HG03159 (cell line): ENCODE results near the gene ZBTB45.
A peak's percentile ranks its signal among the peaks of the same experiment; 100 is the strongest.

Experiments used
- ATAC-seq: cut with Tn5 transposase; IDR thresholded peaks from one replicate; pipeline ENCODE4 v1.9.1; 2021; ENCODE audit warnings: mild to moderate bottlenecking, moderate library complexity; ENCODE audit not compliant: unreplicated experiment

The ZBTB45 gene

GRCh38 chr19:58555369-58555885, 35.8 kb upstream of the ZBTB45 start:
- ATAC-seq = no peak

DNA sequence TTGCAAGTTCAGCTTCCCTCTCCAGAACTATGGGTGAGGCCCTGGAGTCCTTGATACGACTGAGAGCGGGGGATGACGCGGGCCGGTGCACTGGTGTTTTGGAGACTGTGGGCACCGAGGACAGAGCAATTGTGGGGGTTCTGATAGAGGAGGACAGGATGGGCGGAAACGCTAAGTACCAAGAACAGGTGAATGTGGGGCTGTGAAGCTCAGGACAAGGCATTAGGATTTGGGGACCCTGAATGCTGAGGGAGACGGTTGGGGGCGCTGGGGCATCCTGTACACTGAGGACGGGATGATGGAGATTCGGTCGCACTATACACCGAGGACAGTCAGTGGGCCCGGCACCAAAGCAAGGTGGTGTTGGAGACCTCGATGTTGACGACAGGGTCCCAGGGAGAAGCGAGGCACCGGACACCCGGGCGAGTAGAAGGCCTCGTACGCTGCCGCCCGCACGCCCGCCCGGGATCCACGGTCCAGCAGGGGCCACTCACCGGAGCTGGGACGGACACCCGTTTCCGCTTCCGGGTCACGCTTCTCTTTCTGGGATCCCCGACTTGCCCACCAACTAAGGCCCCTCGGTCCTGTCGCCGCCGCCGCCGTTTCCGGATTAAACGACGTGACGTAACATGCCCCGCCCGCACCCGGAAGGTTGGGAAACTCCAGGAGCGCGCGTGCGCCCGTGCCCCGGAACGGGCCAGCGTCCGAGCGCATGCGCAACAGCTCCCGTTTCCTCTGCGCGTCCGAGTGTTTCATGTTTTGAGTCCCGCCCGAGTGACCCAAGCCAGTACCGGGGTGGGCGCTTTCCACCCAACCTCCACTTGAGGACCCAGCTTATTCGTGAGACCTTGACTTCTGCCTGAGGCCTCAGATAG, 35.1 kb upstream of the ZBTB45 start, which contains the start of gene CHMP2A:
CHMP2A (minus strand) TSS at position 612 of the 875 bp plus-strand sequence. CDS start 893 bp downstream, outside the sequence.
- ATAC-seq = peak; percentile 35

DNA sequence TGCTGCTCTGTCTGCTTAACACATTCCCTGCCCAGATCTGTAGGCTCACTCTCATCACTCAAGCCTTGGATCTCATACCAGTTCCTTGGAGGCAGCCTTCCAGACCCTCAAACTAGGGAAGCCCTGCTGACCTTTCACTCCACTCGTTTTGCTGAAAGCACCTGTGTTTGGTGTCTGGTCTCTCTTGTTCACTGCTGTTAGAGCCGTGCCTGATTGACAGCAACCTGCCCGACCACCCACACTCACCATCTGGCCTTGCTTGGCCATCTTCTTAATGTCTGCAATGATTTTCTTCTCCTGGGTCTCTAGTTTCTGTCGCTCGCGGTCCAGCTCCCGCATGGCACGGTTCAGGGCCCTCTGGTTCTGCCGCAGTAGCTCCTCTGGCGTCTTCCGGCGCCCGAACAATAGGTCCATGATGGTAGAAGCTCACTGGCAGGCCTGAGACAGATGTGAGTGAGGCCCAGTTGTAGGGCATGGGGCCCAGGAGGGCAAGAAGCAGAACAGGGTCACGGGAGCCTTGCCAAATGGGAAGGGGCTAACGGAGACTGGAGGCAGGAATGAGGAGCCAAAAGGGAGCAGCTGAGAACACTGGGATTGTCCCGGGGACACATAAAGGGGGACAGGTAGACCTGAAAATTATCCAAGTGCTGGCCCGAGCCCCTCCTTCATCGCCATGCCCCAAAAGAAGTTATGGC, 34.3 kb upstream of the ZBTB45 start:
- no peak for ATAC-seq

- no peak for ATAC-seq
These were observed 33.0 kb upstream of the ZBTB45 start for GRCh38 chr19:58552655-58553054.

DNA sequence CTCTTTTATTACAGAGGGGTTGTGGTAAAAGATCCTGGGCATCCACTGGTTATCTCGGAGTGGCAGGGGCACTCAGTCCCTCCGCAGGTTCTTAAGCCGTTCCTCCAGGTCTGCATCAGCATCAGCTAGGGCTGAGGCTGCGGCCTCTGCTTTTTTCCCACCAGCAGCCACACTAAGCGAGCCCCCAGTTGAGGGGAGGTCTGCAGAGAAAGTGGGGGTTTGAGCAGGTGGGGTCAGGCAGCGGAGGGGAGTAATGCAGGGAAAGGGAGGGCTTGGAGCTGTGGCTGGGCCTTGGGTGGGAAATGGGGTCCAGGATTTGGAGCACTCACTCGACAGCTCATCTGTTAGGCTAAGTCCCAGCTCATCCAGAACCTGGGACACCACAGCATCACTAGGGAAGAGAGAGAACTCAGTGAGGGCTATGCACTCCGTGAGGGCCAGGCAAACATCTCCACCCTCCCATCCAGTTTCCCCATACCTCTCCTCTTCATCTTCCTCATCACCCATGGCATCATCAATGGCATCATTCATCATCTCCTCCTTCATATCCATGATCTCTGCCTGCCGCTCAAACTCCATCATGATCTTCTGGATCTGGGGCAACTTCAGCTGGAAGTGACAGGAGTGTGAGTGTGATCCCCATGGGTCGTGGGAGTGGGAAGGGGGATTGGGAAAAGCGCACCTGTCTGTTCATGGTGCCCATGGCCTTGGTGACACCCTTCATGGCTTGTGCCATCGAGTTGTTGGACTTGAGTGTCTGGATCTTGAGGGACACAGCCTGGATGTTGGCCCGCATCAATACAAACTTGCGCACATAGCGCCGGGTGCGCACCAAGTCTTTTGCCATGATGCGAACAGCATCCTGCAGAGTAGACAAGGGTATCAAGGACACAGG, 32.2 kb upstream of the ZBTB45 start:
- ATAC-seq = no peak

GRCh38 chr19:58551123-58551497, 31.5 kb upstream of the ZBTB45 start:
- no peak for ATAC-seq

- ATAC-seq = no peak
These were observed 30.9 kb upstream of the ZBTB45 start for GRCh38 chr19:58550362-58551122.

GRCh38 chr19:58549664-58550361, 30.2 kb upstream of the ZBTB45 start:
- ATAC-seq = no peak

GRCh38 chr19:58548859-58549663, 29.5 kb upstream of the ZBTB45 start:
- no peak for ATAC-seq

GRCh38 chr19:58547323-58548312, 28.0 kb upstream of the ZBTB45 start:
- no peak for ATAC-seq

DNA sequence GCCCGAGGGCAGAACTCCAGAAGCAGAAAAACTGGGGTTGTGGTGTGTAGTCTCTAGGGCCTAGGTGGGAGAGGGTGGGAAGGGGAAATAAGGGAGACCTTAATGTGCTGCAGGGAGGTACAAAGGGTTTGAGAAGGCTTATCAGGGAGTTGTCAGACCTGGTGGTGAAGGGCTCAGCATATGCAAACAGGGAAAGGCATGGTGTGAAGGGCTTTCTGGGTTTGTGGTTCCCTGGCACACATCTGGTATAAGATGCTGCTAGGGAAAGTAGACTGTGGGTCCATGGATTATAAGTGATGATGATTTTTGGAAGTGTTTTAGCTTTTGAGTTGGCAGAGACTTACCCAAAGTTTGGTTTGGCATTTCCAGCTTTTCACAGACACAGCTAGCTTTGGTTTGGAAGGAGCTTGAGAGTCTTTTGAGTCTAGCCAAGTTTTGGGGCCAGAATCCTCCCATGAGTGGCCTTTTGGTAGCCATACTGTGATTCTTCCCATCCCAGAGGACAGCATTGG, 26.5 kb upstream of the ZBTB45 start:
- ATAC-seq = no peak

- ATAC-seq = no peak
These were observed 25.8 kb upstream of the ZBTB45 start for GRCh38 chr19:58545286-58546018.

DNA sequence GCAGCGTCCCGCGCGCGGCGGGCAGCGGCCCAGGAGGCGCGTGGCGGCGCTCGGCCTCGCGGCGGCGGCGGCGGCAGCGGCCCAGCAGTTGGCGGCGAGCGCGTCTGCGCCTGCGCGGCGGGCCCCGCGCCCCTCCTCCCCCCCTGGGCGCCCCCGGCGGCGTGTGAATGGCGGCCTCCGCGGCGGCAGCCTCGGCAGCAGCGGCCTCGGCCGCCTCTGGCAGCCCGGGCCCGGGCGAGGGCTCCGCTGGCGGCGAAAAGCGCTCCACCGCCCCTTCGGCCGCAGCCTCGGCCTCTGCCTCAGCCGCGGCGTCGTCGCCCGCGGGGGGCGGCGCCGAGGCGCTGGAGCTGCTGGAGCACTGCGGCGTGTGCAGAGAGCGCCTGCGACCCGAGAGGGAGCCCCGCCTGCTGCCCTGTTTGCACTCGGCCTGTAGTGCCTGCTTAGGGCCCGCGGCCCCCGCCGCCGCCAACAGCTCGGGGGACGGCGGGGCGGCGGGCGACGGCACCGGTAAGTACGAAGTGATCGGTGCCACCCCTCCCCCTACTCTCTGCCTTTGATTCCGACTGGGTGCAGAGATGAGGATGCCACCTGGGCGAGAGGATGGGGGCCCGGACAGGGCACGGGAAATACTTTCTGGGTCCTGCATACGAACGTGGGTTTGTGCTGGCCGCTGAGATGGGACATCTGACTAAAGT, 25.1 kb upstream of the ZBTB45 start:
- peak; percentile 50 for ATAC-seq

DNA sequence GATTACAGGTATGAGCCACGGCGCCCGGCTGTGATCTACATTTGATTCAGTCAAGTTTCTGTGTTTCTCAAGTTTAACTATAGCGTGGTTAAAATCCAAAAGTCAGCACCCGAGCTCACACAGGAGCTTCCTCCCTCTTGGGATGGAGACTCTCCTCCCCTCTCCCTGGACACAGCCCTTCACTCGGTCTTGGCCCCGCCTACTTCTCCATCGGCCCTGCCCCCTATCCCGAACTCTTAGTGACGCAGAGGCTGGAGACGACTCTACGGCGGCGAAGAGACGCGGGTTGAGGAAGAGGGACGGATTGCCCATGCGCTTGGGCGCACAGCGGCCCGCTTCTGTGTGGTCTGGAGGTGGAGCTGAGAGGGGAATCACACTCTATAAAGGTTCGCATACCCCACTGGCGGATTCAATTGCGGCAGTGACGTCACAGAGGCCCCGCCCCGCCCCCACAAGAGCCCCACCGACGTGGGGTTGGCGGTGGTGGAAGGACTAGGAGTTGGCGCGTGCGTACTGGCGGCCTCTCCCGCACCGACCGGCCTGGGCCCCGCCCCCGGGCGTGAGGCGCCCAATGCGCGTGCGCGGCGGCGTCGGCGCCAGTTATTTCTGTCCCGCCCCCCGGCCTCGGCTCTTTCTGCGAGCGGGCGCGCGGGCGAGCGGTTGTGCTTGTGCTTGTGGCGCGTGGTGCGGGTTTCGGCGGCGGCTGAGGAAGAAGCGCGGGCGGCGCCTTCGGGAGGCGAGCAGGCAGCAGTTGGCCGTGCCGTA, 24.4 kb upstream of the ZBTB45 start, which contains the start of gene TRIM28:
TRIM28 (plus strand) TSS at position 239 of the 765 bp plus-strand sequence. CDS start 694 bp downstream, outside the sequence.
- ATAC-seq = peak; percentile 86
